ENCODE data around the gene SLC39A8.
"Not testable (repeated sequence)": the region's sequence is repeated elsewhere in the genome, so short reads cannot be mapped to it uniquely, and the experiment has no call there.

The SLC39A8 gene

GRCh38 chr4:102386966-102387365 lies 41.7 kb upstream of the SLC39A8 start:
- Histone ChIP-seq H2AK5ac (ENCODE audit: low read length) (no peak overlapping the region), H3K4me1 (ENCODE audit: control insufficient read depth, low read depth, low read length) (no peaks in the 10 kb centered on the region), H3K56ac (ENCODE audit: low read length) (no peak overlapping the region), H3K4me2 (ENCODE audit: low read length) (no peak overlapping the region), H3K79me2 (ENCODE audit: control insufficient read depth, insufficient read depth, low read length) (no peaks in the 10 kb centered on the region), H3K4ac (ENCODE audit: low read depth, low read length) (no peak overlapping the region), H2BK5ac (ENCODE audit: low read length) (no peak overlapping the region), H3K9ac (ENCODE audit: low read length) (no peak overlapping the region), H2BK120ac (ENCODE audit: low read depth, low read length) (no peak overlapping the region), H3K23ac (ENCODE audit: low read length) (no peak overlapping the region), H4K5ac (ENCODE audit: low read length) (no peak overlapping the region), H4K8ac (ENCODE audit: low read depth, low read length) (no peak overlapping the region), H3K18ac (ENCODE audit: low read length) (no peak overlapping the region), H3K27ac (ENCODE audit: low read depth, low read length) (no peak overlapping the region), H3K36me3 (ENCODE audit: control insufficient read depth, insufficient read depth, low read length) (no peaks in the 10 kb centered on the region), H2BK15ac (replicated peaks; ENCODE audit: low read depth) (no peak overlapping the region), H3K79me1 (ENCODE audit: low read length) (no peaks in the 10 kb centered on the region), H3K4me3 (ENCODE audit: low read length) (no peak overlapping the region), H3K27me3 (ENCODE audit: insufficient read depth, low read length, poor library complexity) (no peaks in the 10 kb centered on the region)
- WGBS (ENCODE audit: extremely low coverage, insufficient coverage, low lambda C conversion rate) = no CpG with 5 or more reads among the region's 3 CpGs
- DNase-seq = no peak

GRCh38 chr4:102380253-102380652 lies 35.0 kb upstream of the SLC39A8 start:
- H2AK5ac ChIP-seq (ENCODE audit: low read length); H3K4me2 ChIP-seq (ENCODE audit: low read length); H3K23ac ChIP-seq (ENCODE audit: low read length); H3K27ac ChIP-seq (ENCODE audit: low read depth, low read length); H3K27me3 ChIP-seq (ENCODE audit: insufficient read depth, low read length, poor library complexity); H3K79me2 ChIP-seq (ENCODE audit: control insufficient read depth, insufficient read depth, low read length); H4K5ac ChIP-seq (ENCODE audit: low read length); H3K18ac ChIP-seq (ENCODE audit: low read length); H3K4me3 ChIP-seq (ENCODE audit: low read length); DNase-seq; H3K9ac ChIP-seq (ENCODE audit: low read length); H3K4me1 ChIP-seq (ENCODE audit: control insufficient read depth, low read depth, low read length); H2BK15ac ChIP-seq (replicated peaks; ENCODE audit: low read depth); H4K8ac ChIP-seq (ENCODE audit: low read depth, low read length); H2BK5ac ChIP-seq (ENCODE audit: low read length); H3K36me3 ChIP-seq (ENCODE audit: control insufficient read depth, insufficient read depth, low read length); H3K4ac ChIP-seq (ENCODE audit: low read depth, low read length); H3K56ac ChIP-seq (ENCODE audit: low read length); H2BK120ac ChIP-seq (ENCODE audit: low read depth, low read length); H3K79me1 ChIP-seq (ENCODE audit: low read length): not testable (repeated sequence)
- WGBS (ENCODE audit: extremely low coverage, insufficient coverage, low lambda C conversion rate) = no CpG with 5 or more reads among the region's 10 CpGs

- Histone ChIP-seq H3K18ac (ENCODE audit: low read length) (no peak overlapping the region), H3K23ac (ENCODE audit: low read length) (no peak overlapping the region), H3K4ac (ENCODE audit: low read depth, low read length) (no peak overlapping the region), H3K4me2 (ENCODE audit: low read length) (no peak overlapping the region), H3K9ac (ENCODE audit: low read length) (no peak overlapping the region), H2BK120ac (ENCODE audit: low read depth, low read length) (no peak overlapping the region), H4K8ac (ENCODE audit: low read depth, low read length) (no peak overlapping the region), H2BK15ac (replicated peaks; ENCODE audit: low read depth) (no peak overlapping the region), H3K79me1 (ENCODE audit: low read length) (no peaks in the 10 kb centered on the region), H3K79me2 (ENCODE audit: control insufficient read depth, insufficient read depth, low read length) (no peaks in the 10 kb centered on the region), H4K5ac (ENCODE audit: low read length) (no peak overlapping the region), H3K36me3 (ENCODE audit: control insufficient read depth, insufficient read depth, low read length) (no peaks in the 10 kb centered on the region), H2BK5ac (ENCODE audit: low read length) (no peak overlapping the region), H3K56ac (ENCODE audit: low read length) (no peak overlapping the region), H3K27me3 (ENCODE audit: insufficient read depth, low read length, poor library complexity) (no peaks in the 10 kb centered on the region), H3K4me3 (ENCODE audit: low read length) (no peak overlapping the region), H3K4me1 (ENCODE audit: control insufficient read depth, low read depth, low read length) (no peaks in the 10 kb centered on the region), H2AK5ac (ENCODE audit: low read length) (no peak overlapping the region), H3K27ac (ENCODE audit: low read depth, low read length) (no peak overlapping the region)
- WGBS (ENCODE audit: extremely low coverage, insufficient coverage, low lambda C conversion rate) = no CpG with 5 or more reads among the region's 2 CpGs
- DNase-seq = no peak
Observed at GRCh38 chr4:102362922-102363432, 17.7 kb upstream of the SLC39A8 start.

- Histone ChIP-seq H3K56ac (ENCODE audit: low read length) (no peak overlapping the region), H3K79me1 (ENCODE audit: low read length) (no peaks in the 10 kb centered on the region), H3K27ac (ENCODE audit: low read depth, low read length) (no peak overlapping the region), H3K79me2 (ENCODE audit: control insufficient read depth, insufficient read depth, low read length) (no peaks in the 10 kb centered on the region), H2BK15ac (replicated peaks; ENCODE audit: low read depth) (no peak overlapping the region), H3K4me3 (ENCODE audit: low read length) (no peak overlapping the region), H3K4me1 (ENCODE audit: control insufficient read depth, low read depth, low read length) (no peaks in the 10 kb centered on the region), H3K36me3 (ENCODE audit: control insufficient read depth, insufficient read depth, low read length) (no peaks in the 10 kb centered on the region), H3K18ac (ENCODE audit: low read length) (no peak overlapping the region), H3K4me2 (ENCODE audit: low read length) (no peak overlapping the region), H2BK120ac (ENCODE audit: low read depth, low read length) (no peak overlapping the region), H4K5ac (ENCODE audit: low read length) (no peak overlapping the region), H3K4ac (ENCODE audit: low read depth, low read length) (no peak overlapping the region), H3K9ac (ENCODE audit: low read length) (no peak overlapping the region), H4K8ac (ENCODE audit: low read depth, low read length) (no peak overlapping the region), H2BK5ac (ENCODE audit: low read length) (no peak overlapping the region), H3K27me3 (ENCODE audit: insufficient read depth, low read length, poor library complexity) (no peaks in the 10 kb centered on the region), H2AK5ac (ENCODE audit: low read length) (no peak overlapping the region), H3K23ac (ENCODE audit: low read length) (no peak overlapping the region)
- WGBS (ENCODE audit: extremely low coverage, insufficient coverage, low lambda C conversion rate) = no CpG with 5 or more reads among the region's 3 CpGs
- no peak for DNase-seq
Observed at GRCh38 chr4:102358128-102358527, 12.8 kb upstream of the SLC39A8 start.

GRCh38 chr4:102357637-102358036 lies 12.4 kb upstream of the SLC39A8 start:
- not testable (repeated sequence) for DNase-seq; H4K8ac ChIP-seq (ENCODE audit: low read depth, low read length); H2BK5ac ChIP-seq (ENCODE audit: low read length); H3K4me3 ChIP-seq (ENCODE audit: low read length); H3K36me3 ChIP-seq (ENCODE audit: control insufficient read depth, insufficient read depth, low read length); H3K4me1 ChIP-seq (ENCODE audit: control insufficient read depth, low read depth, low read length); H3K27me3 ChIP-seq (ENCODE audit: insufficient read depth, low read length, poor library complexity); H3K56ac ChIP-seq (ENCODE audit: low read length); H4K5ac ChIP-seq (ENCODE audit: low read length); H3K4me2 ChIP-seq (ENCODE audit: low read length); H2BK15ac ChIP-seq (replicated peaks; ENCODE audit: low read depth); H3K4ac ChIP-seq (ENCODE audit: low read depth, low read length); H3K79me1 ChIP-seq (ENCODE audit: low read length); H3K9ac ChIP-seq (ENCODE audit: low read length); H3K23ac ChIP-seq (ENCODE audit: low read length); H2BK120ac ChIP-seq (ENCODE audit: low read depth, low read length); H2AK5ac ChIP-seq (ENCODE audit: low read length); H3K18ac ChIP-seq (ENCODE audit: low read length); H3K79me2 ChIP-seq (ENCODE audit: control insufficient read depth, insufficient read depth, low read length); H3K27ac ChIP-seq (ENCODE audit: low read depth, low read length)

- no peak overlapping the region for H3K18ac ChIP-seq (ENCODE audit: low read length)
- WGBS (ENCODE audit: extremely low coverage, insufficient coverage, low lambda C conversion rate) = no CpG with 5 or more reads among the region's 3 CpGs
- H3K4me1 ChIP-seq (ENCODE audit: control insufficient read depth, low read depth, low read length) = no peaks in the 10 kb centered on the region
Observed at GRCh38 chr4:102356562-102357202, 11.4 kb upstream of the SLC39A8 start.

More at GRCh38 chr4:102356562-102357202, 11.4 kb upstream of the SLC39A8 start:
- Histone ChIP-seq H3K4me3 (ENCODE audit: low read length) (no peak overlapping the region), H2AK5ac (ENCODE audit: low read length) (no peak overlapping the region), H3K56ac (ENCODE audit: low read length) (no peak overlapping the region), H4K5ac (ENCODE audit: low read length) (no peak overlapping the region), H3K23ac (ENCODE audit: low read length) (no peak overlapping the region), H2BK120ac (ENCODE audit: low read depth, low read length) (no peak overlapping the region), H3K79me2 (ENCODE audit: control insufficient read depth, insufficient read depth, low read length) (no peaks in the 10 kb centered on the region), H3K4ac (ENCODE audit: low read depth, low read length) (no peak overlapping the region), H3K27me3 (ENCODE audit: insufficient read depth, low read length, poor library complexity) (no peaks in the 10 kb centered on the region), H3K9ac (ENCODE audit: low read length) (no peak overlapping the region), H3K36me3 (ENCODE audit: control insufficient read depth, insufficient read depth, low read length) (no peaks in the 10 kb centered on the region), H3K4me2 (ENCODE audit: low read length) (no peak overlapping the region), H2BK15ac (replicated peaks; ENCODE audit: low read depth) (no peak overlapping the region), H4K8ac (ENCODE audit: low read depth, low read length) (no peak overlapping the region), H2BK5ac (ENCODE audit: low read length) (no peak overlapping the region), H3K79me1 (ENCODE audit: low read length) (no peaks in the 10 kb centered on the region), H3K27ac (ENCODE audit: low read depth, low read length) (no peak overlapping the region)
- DNase-seq = no peak

All from mesendoderm (in vitro differentiated cells).